Activated B cell treated with CpG ODN at 0.5 μM for 24 hours (primary cell): Measurements from ENCODE around the gene PRDM16. TPM values are rescaled to one million over a fixed set of nuclear protein-coding genes. Genes with fewer than 3 reads are reported as not detected.

Experiments
- ATAC-seq: fragments of 200-7000 bp; cut with Tn5 transposase; one replicate; pipeline ENCODE4 v1.10.0; 2021; ENCODE audit warnings: low read depth, mild to moderate bottlenecking, moderate library complexity
- CTCF ChIA-PET: fragments of 350-600 bp; sonication (Branson Sonifier 250); formaldehyde crosslinking; loops from one replicate; lab custom pipeline; 2021; ENCODE audit warnings: antibody characterized with exemption; lab: Charles Lee
- POLR2A ChIA-PET: fragments of 350-600 bp; sonication (Branson Sonifier 250); formaldehyde crosslinking; loops from one replicate; lab custom pipeline; 2021; ENCODE audit warnings: antibody characterized with exemption; lab: Charles Lee
- DNase-seq: peaks from one replicate; pipeline ENCODE4 v3.0.0; 2022
- H3K27ac Mint-ChIP-seq: one replicate; pipeline ENCODE4 v1.8.0; 2020; ENCODE audit warnings: mixed read lengths
- H3K27me3 Mint-ChIP-seq: one replicate; pipeline ENCODE4 v1.8.0; 2021; ENCODE audit warnings: mixed read lengths
- H3K36me3 Mint-ChIP-seq: one replicate; pipeline ENCODE4 v1.8.0; 2021; ENCODE audit warnings: low read depth, mixed read lengths
- H3K4me1 Mint-ChIP-seq: one replicate; pipeline ENCODE4 v1.8.0; 2021; ENCODE audit warnings: mixed read lengths
- H3K4me3 Mint-ChIP-seq: one replicate; pipeline ENCODE4 v1.8.0; 2020; ENCODE audit warnings: mild to moderate bottlenecking, mixed read lengths
- H3K9me3 Mint-ChIP-seq: one replicate; pipeline ENCODE4 v1.8.0; 2020; ENCODE audit warnings: mixed read lengths
- intact Hi-C: fragments of 100-400 bp; cut with micrococcal nuclease; formaldehyde crosslinking; loops from one replicate; pipeline ENCODE4 v1.15.1; 2024
- total RNA-seq: library from RNA; stranded (reverse); gene quantifications from 2 replicates; pipeline ENCODE4 v1.2.3, GENCODE V29; 2022
- TF ChIP-seq, protein P1 (sequence below): fragments of 200-600 bp; IDR thresholded peaks from one replicate; pipeline ENCODE4 v1.8.0; 2022; ENCODE audit warnings: antibody characterized with exemption, mild to moderate bottlenecking

The PRDM16 gene
- total RNA-seq, 1 donor from 2014 or later: not detected

DNA sequence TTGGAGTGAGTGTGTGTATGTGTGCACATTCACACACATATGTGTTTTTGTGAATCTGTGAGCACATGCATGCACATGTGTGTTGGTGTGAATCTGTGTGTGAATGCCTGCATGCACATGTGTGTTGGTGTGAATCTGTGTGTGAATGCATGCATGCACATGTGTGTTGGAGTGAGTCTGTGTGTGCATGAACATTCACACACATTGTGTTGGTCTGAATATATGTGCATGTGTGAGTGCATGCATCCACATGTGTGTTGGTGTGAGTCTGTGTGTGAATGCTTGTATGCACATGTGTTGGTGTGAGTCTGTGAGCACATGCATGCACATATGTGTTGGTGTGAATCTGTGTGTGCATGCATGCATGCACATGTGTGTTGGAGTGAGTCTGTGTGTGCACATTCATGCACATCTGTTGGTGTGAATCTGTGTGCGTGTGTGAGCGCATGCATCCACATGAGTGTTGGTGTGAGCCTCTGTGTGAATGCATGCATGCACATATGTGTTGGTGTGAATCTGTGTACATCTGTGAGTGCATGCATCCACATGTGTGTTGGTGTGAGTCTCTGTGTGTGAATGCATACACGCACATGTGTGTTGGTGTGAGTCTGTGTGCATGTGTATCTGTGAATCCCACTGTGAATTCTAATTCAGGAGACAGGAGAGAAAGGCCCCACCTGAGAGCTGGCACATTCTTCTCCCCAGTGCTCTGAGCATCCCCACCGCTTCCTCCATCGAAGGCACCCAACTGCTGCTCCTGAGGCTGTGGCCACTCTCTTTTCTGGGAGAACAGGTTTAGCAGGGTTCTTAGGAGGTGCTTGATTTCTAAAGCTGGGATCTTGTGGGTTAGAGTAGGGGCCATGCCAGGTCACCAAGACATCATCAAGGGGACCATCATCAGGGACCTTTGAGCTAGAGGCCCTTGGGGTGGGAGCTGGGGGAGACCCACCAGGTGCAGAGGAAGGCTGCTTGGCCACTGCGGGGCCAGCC is 267.9 kb downstream of the PRDM16 start:
- ATAC-seq (no peak), DNase-seq (no peak)
- ChIA-PET CTCF (no interaction called here), POLR2A (no interaction called here)
- H3K27me3 Mint-ChIP-seq: no peaks in the 10 kb centered on the region
- H3K4me1 Mint-ChIP-seq: no peaks in the 10 kb centered on the region
- intact Hi-C loops: no loop called here
- TF ChIP-seq, protein P1, sequence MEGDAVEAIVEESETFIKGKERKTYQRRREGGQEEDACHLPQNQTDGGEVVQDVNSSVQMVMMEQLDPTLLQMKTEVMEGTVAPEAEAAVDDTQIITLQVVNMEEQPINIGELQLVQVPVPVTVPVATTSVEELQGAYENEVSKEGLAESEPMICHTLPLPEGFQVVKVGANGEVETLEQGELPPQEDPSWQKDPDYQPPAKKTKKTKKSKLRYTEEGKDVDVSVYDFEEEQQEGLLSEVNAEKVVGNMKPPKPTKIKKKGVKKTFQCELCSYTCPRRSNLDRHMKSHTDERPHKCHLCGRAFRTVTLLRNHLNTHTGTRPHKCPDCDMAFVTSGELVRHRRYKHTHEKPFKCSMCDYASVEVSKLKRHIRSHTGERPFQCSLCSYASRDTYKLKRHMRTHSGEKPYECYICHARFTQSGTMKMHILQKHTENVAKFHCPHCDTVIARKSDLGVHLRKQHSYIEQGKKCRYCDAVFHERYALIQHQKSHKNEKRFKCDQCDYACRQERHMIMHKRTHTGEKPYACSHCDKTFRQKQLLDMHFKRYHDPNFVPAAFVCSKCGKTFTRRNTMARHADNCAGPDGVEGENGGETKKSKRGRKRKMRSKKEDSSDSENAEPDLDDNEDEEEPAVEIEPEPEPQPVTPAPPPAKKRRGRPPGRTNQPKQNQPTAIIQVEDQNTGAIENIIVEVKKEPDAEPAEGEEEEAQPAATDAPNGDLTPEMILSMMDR: no peak
- H3K9me3 Mint-ChIP-seq: no peaks in the 10 kb centered on the region
- H3K27ac Mint-ChIP-seq: no peak overlapping the region
- H3K4me3 Mint-ChIP-seq: no peak overlapping the region
- no peaks in the 10 kb centered on the region for H3K36me3 Mint-ChIP-seq

DNA sequence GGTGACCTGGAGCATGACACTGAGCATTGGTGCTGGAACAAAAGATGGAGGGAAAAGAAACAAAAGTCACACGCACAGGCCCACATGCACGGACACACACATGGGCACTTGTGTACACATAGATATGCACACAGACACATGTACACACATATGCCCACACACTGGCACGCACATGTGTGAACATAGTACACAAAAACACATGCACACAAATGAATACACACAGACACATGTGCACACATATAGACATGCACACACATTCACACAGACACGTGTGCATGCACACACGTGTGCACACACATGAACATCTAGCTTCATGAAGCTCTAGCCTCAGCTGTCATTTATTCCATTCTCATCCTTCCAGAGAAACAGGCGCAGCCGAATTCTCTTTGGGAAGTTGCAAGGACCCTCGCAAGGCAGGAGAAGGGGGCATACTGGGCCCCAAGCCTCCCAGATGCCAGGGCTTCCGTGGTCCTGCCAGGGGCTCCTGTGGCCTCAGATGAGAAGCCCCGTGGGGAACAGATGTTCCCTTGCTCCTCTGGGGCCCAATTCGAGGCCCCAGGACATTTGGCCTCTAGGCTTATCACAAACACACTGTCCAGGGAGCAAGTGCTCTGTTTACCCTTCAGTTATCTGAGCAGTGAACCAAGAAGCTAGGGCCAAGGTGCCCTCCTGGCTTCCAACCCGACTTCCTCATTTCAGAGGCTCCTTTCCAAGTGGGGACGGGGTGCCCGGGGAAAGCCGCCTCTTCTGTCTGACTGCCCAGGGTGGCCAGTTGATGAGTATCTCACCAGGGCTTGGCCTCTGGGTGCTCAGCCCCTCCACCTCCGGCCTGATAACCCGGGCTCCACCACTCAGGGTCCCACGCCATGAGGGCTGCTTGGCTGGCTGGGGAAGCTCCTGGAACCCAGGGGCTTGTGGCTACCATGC is 269.1 kb downstream of the PRDM16 start:
- ATAC-seq: no peak
- Mint-ChIP-seq H3K36me3 (no peaks in the 10 kb centered on the region), H3K4me3 (no peak overlapping the region), H3K27me3 (no peaks in the 10 kb centered on the region), H3K9me3 (peaks cover 5% of the 10 kb centered on the region), H3K4me1 (no peaks in the 10 kb centered on the region), H3K27ac (no peak overlapping the region)
- ChIA-PET POLR2A (no interaction called here), CTCF (no interaction called here)
- intact Hi-C loops: no loop called here
- no peak for DNase-seq
- TF ChIP-seq, protein P1: no peak

DNA sequence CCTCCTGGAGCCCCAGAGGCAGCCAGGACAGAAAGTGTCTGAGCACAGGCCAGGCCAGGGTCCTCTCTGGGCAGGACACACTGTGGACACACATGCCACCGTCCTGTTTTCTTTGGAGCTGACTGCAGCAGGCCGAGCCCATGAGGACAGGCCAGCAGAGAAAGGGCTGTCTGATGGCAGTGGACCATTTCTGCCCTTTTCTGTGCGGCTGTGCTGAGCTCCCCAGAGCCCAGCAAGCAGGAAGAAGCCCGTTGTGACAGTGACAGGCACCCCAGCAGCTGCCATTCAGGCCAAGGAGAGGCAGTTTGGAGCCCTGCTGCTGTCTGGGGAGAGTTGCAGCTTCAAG is 269.7 kb downstream of the PRDM16 start:
- no peaks in the 10 kb centered on the region for H3K4me1 Mint-ChIP-seq

DNA sequence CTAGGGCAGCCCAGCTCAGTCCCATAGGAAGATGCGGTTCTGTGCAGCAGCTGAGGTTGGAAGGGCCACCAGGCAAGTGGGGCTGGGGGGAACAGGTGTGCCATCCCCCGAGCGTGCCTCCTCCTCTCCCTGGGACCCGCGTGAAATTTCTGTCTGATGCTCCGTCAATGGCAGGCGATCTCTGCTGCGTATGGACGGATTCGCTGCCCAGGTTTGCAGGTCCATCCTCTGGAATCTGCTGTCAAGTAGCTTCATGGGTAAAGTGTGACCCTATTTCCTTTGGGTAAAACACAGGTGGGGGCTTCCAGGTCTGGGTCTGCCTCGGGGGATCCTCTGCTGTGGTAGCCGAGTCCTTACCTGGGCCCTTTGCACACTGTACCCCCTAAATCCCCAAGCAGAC is 270.9 kb downstream of the PRDM16 start:
- ATAC-seq: no peak
- H3K36me3 Mint-ChIP-seq: no peaks in the 10 kb centered on the region
- no peak overlapping the region for H3K4me3 Mint-ChIP-seq
- H3K9me3 Mint-ChIP-seq: peaks cover 12% of the 10 kb centered on the region
- ChIA-PET POLR2A (no interaction called here), CTCF (no interaction called here)
- H3K27me3 Mint-ChIP-seq: no peaks in the 10 kb centered on the region
- TF ChIP-seq, protein P1: no peak
- DNase-seq: no peak
- no peaks in the 10 kb centered on the region for H3K4me1 Mint-ChIP-seq
- intact Hi-C loops: no loop called here
- H3K27ac Mint-ChIP-seq: no peak overlapping the region

More for the DNA sequence above, 269.7 kb downstream of the PRDM16 start:
- CTCF ChIA-PET: no interaction called here
- Mint-ChIP-seq H3K4me3 (no peak overlapping the region), H3K27ac (no peak overlapping the region), H3K36me3 (no peaks in the 10 kb centered on the region), H3K9me3 (peaks cover 5% of the 10 kb centered on the region), H3K27me3 (no peaks in the 10 kb centered on the region)
- ATAC-seq (no peak), DNase-seq (no peak)
- TF ChIP-seq, protein P1: no peak
- POLR2A ChIA-PET: no interaction called here
- intact Hi-C loops: no loop called here
